WERI-Rb-1 (cell line): Measurements from ENCODE around the gene RNF223.

Source experiments
- DNase-seq: peaks from one replicate; pipeline ENCODE4 v3.0.0-alpha.2; 2020
- H3K27ac ChIP-seq: fragments of 250-450 bp; sonication (Bioruptor Pico); 2 replicates; pipeline ENCODE4 v1.5.1; 2020; ENCODE audit warnings: mild to moderate bottlenecking, moderate library complexity
- H3K27me3 ChIP-seq: fragments of 250-450 bp; sonication (Bioruptor Pico); 2 replicates; pipeline ENCODE4 v1.5.1; 2021; ENCODE audit warnings: mild to moderate bottlenecking, low read depth, moderate library complexity; ENCODE audit not compliant: insufficient read depth, severe bottlenecking
- H3K36me3 ChIP-seq: fragments of 250-450 bp; sonication (Bioruptor Pico); 2 replicates; pipeline ENCODE4 v1.5.1; 2020; ENCODE audit warnings: mild to moderate bottlenecking, moderate library complexity
- H3K4me3 ChIP-seq: 2 replicates; pipeline ENCODE4 v1.5.1; 2011; ENCODE audit warnings: low read depth, mild to moderate bottlenecking, control low read depth, low read length
- H3K9me3 ChIP-seq: fragments of 250-450 bp; sonication (Bioruptor Pico); 2 replicates; pipeline ENCODE4 v1.5.1; 2021; ENCODE audit warnings: mild to moderate bottlenecking, moderate library complexity; ENCODE audit not compliant: severe bottlenecking
- TF ChIP-seq, protein P1 (sequence below): IDR thresholded peaks from 2 replicates; pipeline ENCODE4 v1.5.1; 2011; ENCODE audit warnings: low read depth, mild to moderate bottlenecking, control low read depth, inconsistent platforms, low read length

The RNF223 gene

DNA sequence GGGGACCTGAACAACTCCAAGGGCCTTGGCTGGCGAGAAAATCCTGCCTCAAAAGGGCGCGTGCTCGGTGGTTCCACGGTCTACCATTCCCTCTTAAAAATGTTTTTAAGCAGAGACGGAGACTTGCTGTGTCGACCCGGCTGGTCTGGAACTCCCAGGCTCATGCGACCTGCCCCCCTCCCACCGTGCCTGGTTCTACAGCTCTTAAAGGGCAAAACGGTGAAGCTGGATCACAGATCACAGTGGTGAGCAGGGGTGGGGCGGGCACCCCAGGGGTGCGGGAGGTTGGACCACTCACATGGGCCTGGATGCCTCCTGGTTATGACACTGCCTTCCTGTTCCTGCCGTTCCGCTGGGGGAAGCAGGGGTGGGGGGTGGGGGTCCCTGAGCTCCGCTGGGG, 46.0 kb upstream of the RNF223 start:
- DNase-seq, result no peak
- Histone ChIP-seq H3K27ac (no peak overlapping the region), H3K27me3 (no peaks in the 10 kb centered on the region), H3K4me3 (no peak overlapping the region), H3K9me3 (no peaks in the 10 kb centered on the region), H3K36me3 (no peaks in the 10 kb centered on the region)
- TF ChIP-seq, protein P1, sequence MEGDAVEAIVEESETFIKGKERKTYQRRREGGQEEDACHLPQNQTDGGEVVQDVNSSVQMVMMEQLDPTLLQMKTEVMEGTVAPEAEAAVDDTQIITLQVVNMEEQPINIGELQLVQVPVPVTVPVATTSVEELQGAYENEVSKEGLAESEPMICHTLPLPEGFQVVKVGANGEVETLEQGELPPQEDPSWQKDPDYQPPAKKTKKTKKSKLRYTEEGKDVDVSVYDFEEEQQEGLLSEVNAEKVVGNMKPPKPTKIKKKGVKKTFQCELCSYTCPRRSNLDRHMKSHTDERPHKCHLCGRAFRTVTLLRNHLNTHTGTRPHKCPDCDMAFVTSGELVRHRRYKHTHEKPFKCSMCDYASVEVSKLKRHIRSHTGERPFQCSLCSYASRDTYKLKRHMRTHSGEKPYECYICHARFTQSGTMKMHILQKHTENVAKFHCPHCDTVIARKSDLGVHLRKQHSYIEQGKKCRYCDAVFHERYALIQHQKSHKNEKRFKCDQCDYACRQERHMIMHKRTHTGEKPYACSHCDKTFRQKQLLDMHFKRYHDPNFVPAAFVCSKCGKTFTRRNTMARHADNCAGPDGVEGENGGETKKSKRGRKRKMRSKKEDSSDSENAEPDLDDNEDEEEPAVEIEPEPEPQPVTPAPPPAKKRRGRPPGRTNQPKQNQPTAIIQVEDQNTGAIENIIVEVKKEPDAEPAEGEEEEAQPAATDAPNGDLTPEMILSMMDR, result no peak

DNA sequence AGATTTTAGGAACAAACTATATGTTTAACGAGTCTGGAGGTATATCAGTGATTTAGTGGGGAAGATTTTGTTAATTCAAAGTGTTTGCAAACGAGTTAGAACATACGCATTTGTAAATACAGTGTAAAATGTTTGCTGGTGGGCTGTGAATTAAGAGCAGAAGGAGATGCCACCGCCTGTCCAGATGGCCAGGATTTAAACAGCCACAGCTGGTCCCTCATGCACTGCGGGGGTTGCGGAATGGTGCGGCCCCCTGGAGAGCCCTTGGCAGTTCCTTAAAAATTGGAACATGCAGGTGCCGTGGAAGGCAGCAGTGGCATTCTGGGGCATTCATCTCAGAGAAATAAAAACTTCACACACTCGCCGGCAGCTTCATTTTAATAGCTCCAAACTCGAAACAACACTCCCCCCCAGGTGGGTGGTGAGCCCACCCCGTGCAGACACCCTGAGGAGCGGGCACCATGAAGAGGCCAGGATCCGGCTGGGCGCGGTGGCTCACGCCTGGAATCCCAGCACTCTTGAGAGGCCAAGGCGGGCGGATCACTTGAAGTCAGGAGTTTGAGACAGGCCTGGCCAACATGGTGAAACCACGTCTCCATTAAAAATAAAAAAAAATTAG, 45.3 kb upstream of the RNF223 start:
- 0 out of 2 replicates have a peak overlapping the region, but pooled peaks have one; percentile 18 for H3K27ac ChIP-seq
- no peak overlapping the region for H3K4me3 ChIP-seq

DNA sequence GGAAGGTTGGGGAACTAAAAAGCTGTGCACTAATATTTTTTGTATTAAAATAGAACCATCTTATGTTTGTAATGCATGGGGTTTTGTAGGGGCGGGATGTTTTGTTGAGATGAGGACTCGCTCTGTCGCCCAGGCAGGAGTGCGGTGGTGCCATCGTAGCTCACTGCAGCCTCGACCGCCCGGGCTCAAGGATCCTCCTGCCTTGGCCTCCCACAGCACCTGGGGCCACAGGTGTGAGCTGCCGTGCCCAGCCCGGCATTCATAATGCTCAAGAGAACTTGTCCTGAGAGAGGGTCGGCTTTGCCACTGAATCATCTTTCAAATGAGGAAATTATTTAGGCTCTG, 44.7 kb upstream of the RNF223 start:
- no peaks in the 10 kb centered on the region for H3K36me3 ChIP-seq
- no peaks in the 10 kb centered on the region for H3K9me3 ChIP-seq
- H3K27ac ChIP-seq, result 0 out of 2 replicates have a peak overlapping the region, but pooled peaks have one; percentile 18
- no peak for DNase-seq
- H3K27me3 ChIP-seq, result no peaks in the 10 kb centered on the region
- no peak overlapping the region for H3K4me3 ChIP-seq
- TF ChIP-seq, protein P1, result no peak

More for the DNA sequence above, 45.3 kb upstream of the RNF223 start:
- Histone ChIP-seq H3K27me3 (no peaks in the 10 kb centered on the region), H3K36me3 (no peaks in the 10 kb centered on the region), H3K9me3 (no peaks in the 10 kb centered on the region)
- TF ChIP-seq, protein P1, result no peak
- peak; percentile 41 for DNase-seq

GRCh38 chr1:1118011-1118875, 44.1 kb upstream of the RNF223 start:
- TF ChIP-seq, protein P1, result no peak
- H3K27ac ChIP-seq, result no peak overlapping the region
- no peak overlapping the region for H3K4me3 ChIP-seq
- no peak for DNase-seq
- no peaks in the 10 kb centered on the region for H3K27me3 ChIP-seq
- no peaks in the 10 kb centered on the region for H3K9me3 ChIP-seq
- H3K36me3 ChIP-seq, result peaks cover 3% of the 10 kb centered on the region

GRCh38 chr1:1117469-1117831, 43.3 kb upstream of the RNF223 start:
- no peaks in the 10 kb centered on the region for H3K9me3 ChIP-seq
- DNase-seq, result no peak
- no peak overlapping the region for H3K4me3 ChIP-seq
- no peaks in the 10 kb centered on the region for H3K27me3 ChIP-seq
- TF ChIP-seq, protein P1, result no peak
- H3K27ac ChIP-seq, result no peak overlapping the region
- H3K36me3 ChIP-seq, result peaks cover 10% of the 10 kb centered on the region
